ENCODE measurements around the gene CIC.

Gene CIC

GRCh38 chr19:42268704-42269477, at the start of gene CIC:
Gene CIC, plus strand, starts transcription at chr19:42269252. Its CDS starts 2,532 bp downstream, at chr19:42271784.
- ATAC-seq (replicated peaks; ENCODE audit: extremely low read depth, poor library complexity, severe bottlenecking) (peak; percentile 88), DNase-seq (ENCODE audit: low spot score in 2 of 2) (peak; percentile 95 to 99)
- peaks cover 18% of the 10 kb centered on the region for H3K36me3 Mint-ChIP-seq (ENCODE audit: insufficient read depth)
- no peaks in the 10 kb centered on the region for H3K4me1 Mint-ChIP-seq
- H3K27ac Mint-ChIP-seq (ENCODE audit: low read depth): no peak within 1 kb of the TSS
- H3K27me3 Mint-ChIP-seq: no peaks in the 10 kb centered on the region
- no peak within 1 kb of the TSS for H3K4me3 Mint-ChIP-seq
- H3K9me3 Mint-ChIP-seq: no peaks in the 10 kb centered on the region

GRCh38 chr19:42219812-42220750, 49.0 kb upstream of the CIC start, which contains the start of gene ZNF526:
Gene ZNF526, plus strand, starts transcription at chr19:42220312. Its CDS starts 4,092 bp downstream, at chr19:42224404.
- Mint-ChIP-seq H3K4me3 (peak within 1 kb of the TSS; percentile 95), H3K4me1 (peaks cover 59% of the 10 kb centered on the region), H3K9me3 (no peaks in the 10 kb centered on the region), H3K36me3 (ENCODE audit: insufficient read depth) (peaks cover 35% of the 10 kb centered on the region), H3K27ac (ENCODE audit: low read depth) (peak within 1 kb of the TSS; percentile 95), H3K27me3 (no peaks in the 10 kb centered on the region)
- DNase-seq (ENCODE audit: low spot score in 2 of 2) (peak; percentile 93 to 94), ATAC-seq (replicated peaks; ENCODE audit: extremely low read depth, poor library complexity, severe bottlenecking) (peak; percentile 80)

- peaks cover 52% of the 10 kb centered on the region for H3K4me1 Mint-ChIP-seq
- H3K9me3 Mint-ChIP-seq: no peaks in the 10 kb centered on the region
- H3K27ac Mint-ChIP-seq (ENCODE audit: low read depth): peak overlapping the region; percentile 95
- peak overlapping the region; percentile 95 for H3K4me3 Mint-ChIP-seq
- H3K36me3 Mint-ChIP-seq (ENCODE audit: insufficient read depth): peaks cover 34% of the 10 kb centered on the region
- no peaks in the 10 kb centered on the region for H3K27me3 Mint-ChIP-seq
- ATAC-seq (replicated peaks; ENCODE audit: extremely low read depth, poor library complexity, severe bottlenecking) (no peak), DNase-seq (ENCODE audit: low spot score in 2 of 2) (no peak)
These were observed 48.3 kb upstream of the CIC start for GRCh38 chr19:42220751-42221097.

GRCh38 chr19:42224940-42225717, 43.9 kb upstream of the CIC start:
- no peak overlapping the region for H3K27ac Mint-ChIP-seq (ENCODE audit: low read depth)
- H3K4me1 Mint-ChIP-seq: peaks cover 41% of the 10 kb centered on the region
- no peak overlapping the region for H3K4me3 Mint-ChIP-seq
- H3K27me3 Mint-ChIP-seq: no peaks in the 10 kb centered on the region
- no peaks in the 10 kb centered on the region for H3K9me3 Mint-ChIP-seq
- peaks cover 19% of the 10 kb centered on the region for H3K36me3 Mint-ChIP-seq (ENCODE audit: insufficient read depth)
- ATAC-seq (replicated peaks; ENCODE audit: extremely low read depth, poor library complexity, severe bottlenecking): no peak
- no peak for DNase-seq (ENCODE audit: low spot score in 2 of 2)

GRCh38 chr19:42225718-42226292, 43.2 kb upstream of the CIC start:
- no peak overlapping the region for H3K4me3 Mint-ChIP-seq
- H3K4me1 Mint-ChIP-seq: peaks cover 34% of the 10 kb centered on the region
- H3K36me3 Mint-ChIP-seq (ENCODE audit: insufficient read depth): peaks cover 22% of the 10 kb centered on the region
- no peak for DNase-seq (ENCODE audit: low spot score in 2 of 2)
- H3K9me3 Mint-ChIP-seq: no peaks in the 10 kb centered on the region
- H3K27ac Mint-ChIP-seq (ENCODE audit: low read depth): no peak overlapping the region
- no peak for ATAC-seq (replicated peaks; ENCODE audit: extremely low read depth, poor library complexity, severe bottlenecking)
- H3K27me3 Mint-ChIP-seq: no peaks in the 10 kb centered on the region

- no peak overlapping the region for H3K27ac Mint-ChIP-seq (ENCODE audit: low read depth)
These were observed 42.2 kb upstream of the CIC start for GRCh38 chr19:42226886-42227285.

GRCh38 chr19:42228641-42229040, 40.4 kb upstream of the CIC start:
- no peak overlapping the region for H3K27ac Mint-ChIP-seq (ENCODE audit: low read depth)
- no peak overlapping the region for H3K4me3 Mint-ChIP-seq
- H3K4me1 Mint-ChIP-seq: peaks cover 23% of the 10 kb centered on the region
- DNase-seq (ENCODE audit: low spot score in 2 of 2) (no peak), ATAC-seq (replicated peaks; ENCODE audit: extremely low read depth, poor library complexity, severe bottlenecking) (no peak)
- no peaks in the 10 kb centered on the region for H3K27me3 Mint-ChIP-seq
- H3K36me3 Mint-ChIP-seq (ENCODE audit: insufficient read depth): peaks cover 26% of the 10 kb centered on the region
- H3K9me3 Mint-ChIP-seq: no peaks in the 10 kb centered on the region

More at GRCh38 chr19:42226886-42227285, 42.2 kb upstream of the CIC start:
- H3K4me1 Mint-ChIP-seq: peaks cover 31% of the 10 kb centered on the region
- H3K36me3 Mint-ChIP-seq (ENCODE audit: insufficient read depth): peaks cover 29% of the 10 kb centered on the region
- ATAC-seq (replicated peaks; ENCODE audit: extremely low read depth, poor library complexity, severe bottlenecking): no peak
- H3K27me3 Mint-ChIP-seq: no peaks in the 10 kb centered on the region
- no peak overlapping the region for H3K4me3 Mint-ChIP-seq
- H3K9me3 Mint-ChIP-seq: no peaks in the 10 kb centered on the region
- DNase-seq (ENCODE audit: low spot score in 2 of 2): no peak

- Mint-ChIP-seq H3K4me1 (peaks cover 27% of the 10 kb centered on the region), H3K4me3 (no peak overlapping the region), H3K36me3 (ENCODE audit: insufficient read depth) (peaks cover 26% of the 10 kb centered on the region), H3K9me3 (no peaks in the 10 kb centered on the region), H3K27me3 (no peaks in the 10 kb centered on the region), H3K27ac (ENCODE audit: low read depth) (peak overlapping the region; percentile 64)
- no peak for DNase-seq (ENCODE audit: low spot score in 2 of 2)
- no peak for ATAC-seq (replicated peaks; ENCODE audit: extremely low read depth, poor library complexity, severe bottlenecking)
These were observed 39.7 kb upstream of the CIC start for GRCh38 chr19:42229301-42229854.

- Mint-ChIP-seq H3K27me3 (no peaks in the 10 kb centered on the region), H3K27ac (ENCODE audit: low read depth) (peak overlapping the region; percentile 64), H3K9me3 (no peaks in the 10 kb centered on the region), H3K4me1 (peaks cover 27% of the 10 kb centered on the region), H3K4me3 (no peak overlapping the region), H3K36me3 (ENCODE audit: insufficient read depth) (peaks cover 22% of the 10 kb centered on the region)
- ATAC-seq (replicated peaks; ENCODE audit: extremely low read depth, poor library complexity, severe bottlenecking): no peak
- DNase-seq (ENCODE audit: low spot score in 2 of 2): no peak
These were observed 39.1 kb upstream of the CIC start for GRCh38 chr19:42229855-42230351.

- Mint-ChIP-seq H3K36me3 (ENCODE audit: insufficient read depth) (peaks cover 28% of the 10 kb centered on the region), H3K9me3 (no peaks in the 10 kb centered on the region), H3K4me1 (peaks cover 31% of the 10 kb centered on the region), H3K4me3 (no peak overlapping the region), H3K27ac (ENCODE audit: low read depth) (no peak overlapping the region), H3K27me3 (no peaks in the 10 kb centered on the region)
- no peak for DNase-seq (ENCODE audit: low spot score in 2 of 2)
- ATAC-seq (replicated peaks; ENCODE audit: extremely low read depth, poor library complexity, severe bottlenecking): no peak
These were observed 38.5 kb upstream of the CIC start for GRCh38 chr19:42230571-42230970.

- H3K4me3 Mint-ChIP-seq: no peak overlapping the region
- peaks cover 37% of the 10 kb centered on the region for H3K36me3 Mint-ChIP-seq (ENCODE audit: insufficient read depth)
- no peak overlapping the region for H3K27ac Mint-ChIP-seq (ENCODE audit: low read depth)
- peaks cover 28% of the 10 kb centered on the region for H3K4me1 Mint-ChIP-seq
- no peaks in the 10 kb centered on the region for H3K9me3 Mint-ChIP-seq
- no peaks in the 10 kb centered on the region for H3K27me3 Mint-ChIP-seq
- ATAC-seq (replicated peaks; ENCODE audit: extremely low read depth, poor library complexity, severe bottlenecking) (no peak), DNase-seq (ENCODE audit: low spot score in 2 of 2) (no peak)
These were observed 36.6 kb upstream of the CIC start for GRCh38 chr19:42232435-42232834.
